Transverse colon (tissue), 4 donors: Measurements from ENCODE around the gene POLR2E. TPM values are rescaled to one million over a fixed set of nuclear protein-coding genes. Genes with fewer than 3 reads are reported as not detected.
A peak's percentile ranks its signal among the peaks of the same experiment; 100 is the strongest.

Experiments used
- DNase-seq: peaks from one replicate; pipeline ENCODE4 v3.0.0-alpha.2; 2019
- H3K27ac ChIP-seq, 4 donors: fragments of 200-600 bp; sonication (generic); 2 replicates each; pipeline ENCODE4 v1.5.1; 2016 to 2018; ENCODE audit warnings: inconsistent platforms in 4 of 4
- H3K27me3 ChIP-seq: fragments of 200-600 bp; sonication (generic); 2 replicates; pipeline ENCODE4 v1.5.1; 2017; ENCODE audit warnings: inconsistent platforms
- H3K36me3 ChIP-seq, 4 donors: fragments of 200-600 bp; sonication (generic); 2 replicates each; pipeline ENCODE4 v1.5.1; 2017 to 2019; ENCODE audit warnings: inconsistent platforms in 4 of 4
- H3K4me1 ChIP-seq, 4 donors: fragments of 200-600 bp; sonication (generic); 2 replicates each; pipeline ENCODE4 v1.5.1; 2017 to 2020; ENCODE audit warnings: inconsistent platforms in 4 of 4
- H3K4me3 ChIP-seq, 4 donors: fragments of 200-600 bp; sonication (generic); 1 replicate in 1 of 4; 2 replicates in 3 of 4; pipeline versions ENCODE4 v1.5.1 to v1.6.1; 2017 to 2019; ENCODE audit warnings: inconsistent platforms in 4 of 4
- H3K9me3 ChIP-seq, 2 donors: fragments of 200-600 bp; sonication (generic); 2 replicates each; pipeline ENCODE4 v1.5.1; 2017 to 2019; ENCODE audit warnings: inconsistent platforms in 2 of 2
- EP300 ChIP-seq: sonication (generic); formaldehyde crosslinking; IDR thresholded peaks from one replicate; pipeline ENCODE4 v1.6.1; 2017; ENCODE audit warnings: antibody characterized with exemption, low read depth
- POLR2A ChIP-seq: fragments of 450-650 bp; IDR thresholded peaks from one replicate; pipeline ENCODE4 v1.6.1; 2016; ENCODE audit warnings: antibody characterized with exemption, mild to moderate bottlenecking, moderate library complexity
- POLR2AphosphoS5 ChIP-seq, 3 donors: sonication (generic); formaldehyde crosslinking; IDR thresholded peaks; one replicate each; pipeline ENCODE4 v1.6.1; 2016; ENCODE audit warnings: antibody characterized with exemption in 3 of 3
- whole genome bisulfite sequencing, 2 donors: methylation state at CpG; one replicate each; pipeline ENCODE4 v1.1.5; 2018; ENCODE audit warnings: low coverage in 1 of 2; 5-methylcytosine and 5-hydroxymethylcytosine counted together
- in situ Hi-C, 4 donors: fragments of 200-750 bp; cut with MboI; loops; one replicate each; pipeline versions ENCODE4 v1.15.0 to v1.15.1; 2017; ENCODE audit warnings: low sequenced_read_pairs in 3 of 4, low pct_ligation_motif_present in 1 of 4, low pct_unique_long_range_greater_than_20kb in 1 of 4
- intact Hi-C: fragments of 100-400 bp; cut with DNase I; formaldehyde crosslinking; loops from one replicate; pipeline ENCODE4 v1.15.1; 2023; ENCODE audit warnings: low total_unique reads
- total RNA-seq, 4 donors: library from RNA; depleted of rRNA; stranded (reverse); fragments of >200 nt; gene quantifications; one replicate each; pipeline ENCODE4 v1.1.0, GENCODE V29; 2016
- TF ChIP-seq, protein P1 (sequence below), 5 experiments: fragments of 200-600 bp in 3 of 5; fragments of 450-650 bp in 2 of 5; sonication (generic) in 3 of 5; IDR thresholded peaks; 1 replicate in 2 of 5; 2 replicates in 3 of 5; pipeline ENCODE4 v1.5.1; 2016 to 2017; ENCODE audit warnings: antibody characterized with exemption in 5 of 5, inconsistent platforms in 3 of 5, mild to moderate bottlenecking in 2 of 5, moderate library complexity in 1 of 5

The POLR2E gene
- total RNA-seq, 4 donors from 2014 or later, result 74.8 to 167 (median 103) TPM

DNA sequence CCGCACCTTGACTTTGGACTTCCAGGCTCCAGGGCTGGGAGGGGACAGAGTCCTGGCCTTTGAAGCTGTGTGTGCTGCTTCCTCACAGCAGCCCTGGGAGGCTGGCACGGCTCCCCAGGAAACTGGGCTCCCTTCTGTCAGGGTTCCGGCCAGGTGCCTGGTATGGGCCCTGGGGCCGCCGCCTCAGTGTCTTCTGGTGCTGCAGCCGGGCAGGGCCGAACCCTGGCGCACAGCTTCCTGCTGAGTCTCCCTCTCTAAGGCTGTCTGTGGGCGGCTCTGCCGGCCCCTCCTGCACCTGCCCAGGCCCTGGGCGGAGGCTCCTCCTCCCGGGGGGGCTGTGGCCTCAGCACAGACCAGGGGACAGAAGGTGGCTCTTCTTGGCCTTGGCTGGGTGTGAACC lies 41.0 kb upstream of the POLR2E start:
- Histone ChIP-seq H3K4me1 (peaks cover 24 to 49% (median 43%) of the 10 kb centered on the region in 4 donors), H3K36me3 (no peaks in the 10 kb centered on the region), H3K27me3 (no peaks in the 10 kb centered on the region), H3K4me3 (no peak overlapping the region), H3K9me3 (no peaks in the 10 kb centered on the region), H3K27ac (peak overlapping the region; percentile 73 to 85 (median 82))
- intact Hi-C loops (no loop called here), in situ Hi-C loops (no loop called here)
- peak; percentile 76 for DNase-seq
- peak in 2 of 3 donors; percentile 20 to 59 for TF ChIP-seq POLR2AphosphoS5 (IDR thresholded peaks at IDR 0.05)
- TF ChIP-seq EP300, result no peak
- 44% methylated on average over 7 of the region's 12 CpGs; no CpG with 5 or more reads in 1 of the 2 donors for whole genome bisulfite sequencing, 2 donors

DNA sequence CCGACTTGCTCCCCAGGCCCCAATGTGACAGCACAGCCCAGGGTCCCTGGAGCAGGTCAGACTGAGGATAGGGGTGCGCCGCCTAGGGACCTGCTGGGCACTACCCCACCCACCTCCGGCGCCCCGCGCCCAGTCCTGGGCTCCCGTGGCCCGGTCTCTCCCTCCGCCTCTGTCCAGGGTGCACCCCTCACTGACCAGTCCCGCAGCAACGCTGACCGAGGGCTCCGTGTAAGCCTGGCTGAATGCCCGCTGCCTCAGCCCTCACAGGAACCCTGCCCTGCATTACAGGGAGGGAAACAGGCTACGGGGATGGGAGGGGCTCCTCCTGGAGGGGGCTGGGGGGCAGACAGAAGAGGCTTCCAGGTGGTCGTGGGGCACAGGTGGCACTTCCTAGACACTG lies 40.3 kb upstream of the POLR2E start:
- in situ Hi-C loops, result no loop called here
- no peaks in the 10 kb centered on the region for H3K27me3 ChIP-seq
- no peaks in the 10 kb centered on the region for H3K9me3 ChIP-seq
- WGBS, 2 donors, result 72% methylated on average over 15 of the region's 17 CpGs; no CpG with 5 or more reads in 1 of the 2 donors
- H3K4me1 ChIP-seq, result peaks cover 25 to 56% (median 50%) of the 10 kb centered on the region in 4 donors
- TF ChIP-seq POLR2A, result no peak
- no peak for TF ChIP-seq POLR2AphosphoS5 (IDR thresholded peaks at IDR 0.05)
- TF ChIP-seq, protein P1, sequence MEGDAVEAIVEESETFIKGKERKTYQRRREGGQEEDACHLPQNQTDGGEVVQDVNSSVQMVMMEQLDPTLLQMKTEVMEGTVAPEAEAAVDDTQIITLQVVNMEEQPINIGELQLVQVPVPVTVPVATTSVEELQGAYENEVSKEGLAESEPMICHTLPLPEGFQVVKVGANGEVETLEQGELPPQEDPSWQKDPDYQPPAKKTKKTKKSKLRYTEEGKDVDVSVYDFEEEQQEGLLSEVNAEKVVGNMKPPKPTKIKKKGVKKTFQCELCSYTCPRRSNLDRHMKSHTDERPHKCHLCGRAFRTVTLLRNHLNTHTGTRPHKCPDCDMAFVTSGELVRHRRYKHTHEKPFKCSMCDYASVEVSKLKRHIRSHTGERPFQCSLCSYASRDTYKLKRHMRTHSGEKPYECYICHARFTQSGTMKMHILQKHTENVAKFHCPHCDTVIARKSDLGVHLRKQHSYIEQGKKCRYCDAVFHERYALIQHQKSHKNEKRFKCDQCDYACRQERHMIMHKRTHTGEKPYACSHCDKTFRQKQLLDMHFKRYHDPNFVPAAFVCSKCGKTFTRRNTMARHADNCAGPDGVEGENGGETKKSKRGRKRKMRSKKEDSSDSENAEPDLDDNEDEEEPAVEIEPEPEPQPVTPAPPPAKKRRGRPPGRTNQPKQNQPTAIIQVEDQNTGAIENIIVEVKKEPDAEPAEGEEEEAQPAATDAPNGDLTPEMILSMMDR (IDR thresholded peaks at IDR 0.05), result no peak
- no peak for TF ChIP-seq EP300
- intact Hi-C loops, result no loop called here
- H3K27ac ChIP-seq, result peak overlapping the region; percentile 73 to 85 (median 82)
- no peak for DNase-seq
- no peaks in the 10 kb centered on the region for H3K36me3 ChIP-seq
- no peak overlapping the region for H3K4me3 ChIP-seq

DNA sequence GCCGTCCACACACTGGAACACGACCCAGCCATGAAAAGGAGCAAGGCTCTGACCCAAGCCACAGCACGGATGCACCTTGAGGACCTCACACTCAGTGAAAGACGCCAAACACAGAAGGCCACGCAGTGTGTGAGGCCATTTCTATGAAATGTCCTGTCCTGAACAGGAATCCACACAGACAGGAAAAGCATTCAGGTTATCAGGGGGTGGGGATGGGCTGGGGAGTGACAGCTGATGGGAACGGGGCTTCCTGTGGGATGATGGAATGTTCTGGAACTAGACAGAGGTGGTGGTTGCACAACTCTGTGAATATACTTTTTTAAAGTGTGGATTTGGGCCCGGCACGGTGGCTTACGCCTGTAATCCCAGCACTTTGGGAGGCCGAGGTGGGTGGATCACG lies 39.3 kb upstream of the POLR2E start:
- H3K9me3 ChIP-seq, result no peaks in the 10 kb centered on the region
- H3K27ac ChIP-seq, result peak overlapping the region in 2 of 4 donors; percentile 93 to 97
- peaks cover 30 to 66% (median 58%) of the 10 kb centered on the region in 4 donors for H3K4me1 ChIP-seq
- H3K27me3 ChIP-seq, result no peaks in the 10 kb centered on the region
- no peaks in the 10 kb centered on the region for H3K36me3 ChIP-seq
- no peak overlapping the region for H3K4me3 ChIP-seq
- 91% methylated on average over 11 of the region's 11 CpGs; no CpG with 5 or more reads in 1 of the 2 donors for WGBS, 2 donors
- intact Hi-C loops (no loop called here), in situ Hi-C loops (no loop called here)
- no peak for DNase-seq
- TF ChIP-seq, protein P1 (IDR thresholded peaks at IDR 0.05), result no peak
- no peak for TF ChIP-seq EP300
- no peak for TF ChIP-seq POLR2AphosphoS5 (IDR thresholded peaks at IDR 0.05)
- TF ChIP-seq POLR2A, result no peak

DNA sequence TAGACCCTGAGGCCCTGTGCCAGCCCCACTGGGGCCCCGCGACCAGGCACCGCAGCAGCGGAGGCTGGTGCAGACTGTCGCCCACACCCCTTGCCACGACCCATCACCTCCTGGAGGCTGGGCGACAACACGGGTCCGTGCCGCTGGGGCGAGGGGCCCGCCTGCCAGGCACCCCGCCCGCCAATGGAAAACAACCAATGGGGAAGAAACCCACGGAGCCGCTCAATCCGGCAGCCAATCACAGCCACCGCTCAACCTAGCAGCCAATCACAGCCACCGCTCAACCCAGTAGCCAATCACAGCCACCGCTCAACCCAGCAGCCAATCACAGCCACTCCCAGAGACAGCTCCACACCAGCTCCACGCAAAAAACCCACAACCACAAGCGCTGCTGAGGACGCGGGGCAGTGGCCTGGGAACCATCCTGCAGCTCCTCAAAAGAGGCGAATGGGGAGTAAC lies 38.3 kb upstream of the POLR2E start:
- H3K4me1 ChIP-seq, result peaks cover 30 to 76% (median 58%) of the 10 kb centered on the region in 4 donors
- 86% methylated on average over 12 of the region's 25 CpGs; no CpG with 5 or more reads in 1 of the 2 donors for WGBS, 2 donors
- in situ Hi-C loops (no loop called here), intact Hi-C loops (no loop called here)
- no peaks in the 10 kb centered on the region for H3K27me3 ChIP-seq
- H3K36me3 ChIP-seq, result no peaks in the 10 kb centered on the region
- no peaks in the 10 kb centered on the region for H3K9me3 ChIP-seq
- TF ChIP-seq POLR2A (peak; percentile 38), EP300 (no peak), POLR2AphosphoS5 (IDR thresholded peaks at IDR 0.05) (peak in 2 of 3 donors; percentile 14 to 68)
- TF ChIP-seq, protein P1 (IDR thresholded peaks at IDR 0.05), result no peak
- peak; percentile 79 for DNase-seq
- peak overlapping the region; percentile 93 to 98 (median 95) for H3K27ac ChIP-seq
- H3K4me3 ChIP-seq, result peak overlapping the region in 2 of 4 donors; percentile 62 to 81
